Mesothelial cell of epicardium (in vitro differentiated cells): Measurements from ENCODE around the gene ME3. TPM values are rescaled to one million over a fixed set of nuclear protein-coding genes. Genes with fewer than 3 reads are reported as not detected.
"Not testable (repeated sequence)": the region's sequence is repeated elsewhere in the genome, so short reads cannot be mapped to it uniquely, and the experiment has no call there.

ENCODE experiments used
- DNase-seq, 2 experiments: peaks; one replicate each; pipeline ENCODE4 v3.0.0; 2021; ENCODE audit warnings: low spot score in 2 of 2; ENCODE audit not compliant: unreplicated experiment in 2 of 2
- H3K27ac Mint-ChIP-seq: 2 replicates; pipeline ENCODE4 v1.8.0; 2021; ENCODE audit warnings: mixed read lengths
- H3K27me3 Mint-ChIP-seq: 2 replicates; pipeline ENCODE4 v1.8.0; 2021; ENCODE audit warnings: low read depth, mixed read lengths
- H3K36me3 Mint-ChIP-seq: 2 replicates; pipeline ENCODE4 v1.8.0; 2021; ENCODE audit warnings: mixed read lengths
- H3K4me1 Mint-ChIP-seq: 2 replicates; pipeline ENCODE4 v1.8.0; 2021; ENCODE audit warnings: mixed read lengths
- H3K4me3 Mint-ChIP-seq: 2 replicates; pipeline ENCODE4 v1.8.0; 2021; ENCODE audit warnings: mild to moderate bottlenecking, moderate library complexity, mixed read lengths
- H3K9me3 Mint-ChIP-seq: 2 replicates; pipeline ENCODE4 v1.8.0; 2021; ENCODE audit warnings: mixed read lengths
- CTCF ChIP-seq: fragments of 200-600 bp; sonication (generic); IDR thresholded peaks from one replicate; pipeline ENCODE4 v1.5.0; 2021; ENCODE audit warnings: antibody characterized with exemption; ENCODE audit not compliant: unreplicated experiment
- total RNA-seq: library from RNA; stranded (reverse); gene quantifications from 3 replicates; pipeline ENCODE4 v1.2.1, GENCODE V29; 2021

ME3 gene
- total RNA-seq, 1 donor from 2014 or later, result 11.8 TPM

GRCh38 chr11:86418513-86418912 is 253.9 kb downstream of the ME3 start:
- Mint-ChIP-seq H3K36me3 (no peaks in the 10 kb centered on the region), H3K9me3 (no peaks in the 10 kb centered on the region), H3K27me3 (no peaks in the 10 kb centered on the region), H3K4me1 (peaks cover 16% of the 10 kb centered on the region), H3K4me3 (no peak overlapping the region), H3K27ac (no peak overlapping the region)
- TF ChIP-seq CTCF, result no peak
- DNase-seq, result no peak

GRCh38 chr11:86418106-86418505 is 254.3 kb downstream of the ME3 start:
- Mint-ChIP-seq H3K27me3 (no peaks in the 10 kb centered on the region), H3K4me1 (peaks cover 12% of the 10 kb centered on the region), H3K4me3 (no peak overlapping the region), H3K36me3 (no peaks in the 10 kb centered on the region), H3K27ac (no peak overlapping the region), H3K9me3 (no peaks in the 10 kb centered on the region)
- no peak for DNase-seq
- no peak for TF ChIP-seq CTCF

GRCh38 chr11:86416951-86417350 is 255.5 kb downstream of the ME3 start:
- H3K4me1 Mint-ChIP-seq, H3K27me3 Mint-ChIP-seq, DNase-seq: not testable (repeated sequence)

GRCh38 chr11:86416494-86416893 is 255.9 kb downstream of the ME3 start:
- no peak for TF ChIP-seq CTCF
- no peaks in the 10 kb centered on the region for H3K36me3 Mint-ChIP-seq

More at GRCh38 chr11:86416951-86417350, 255.5 kb downstream of the ME3 start:
- not testable (repeated sequence) for H3K36me3 Mint-ChIP-seq, H3K9me3 Mint-ChIP-seq, H3K4me3 Mint-ChIP-seq, H3K27ac Mint-ChIP-seq

GRCh38 chr11:86415026-86415425 is 257.4 kb downstream of the ME3 start:
- H3K4me3 Mint-ChIP-seq, result no peak overlapping the region
- H3K27me3 Mint-ChIP-seq, result no peaks in the 10 kb centered on the region
- H3K36me3 Mint-ChIP-seq, result no peaks in the 10 kb centered on the region
- no peak for DNase-seq
- no peaks in the 10 kb centered on the region for H3K9me3 Mint-ChIP-seq
- no peak for TF ChIP-seq CTCF
- H3K4me1 Mint-ChIP-seq, result no peaks in the 10 kb centered on the region
- H3K27ac Mint-ChIP-seq, result no peak overlapping the region

More at GRCh38 chr11:86416494-86416893, 255.9 kb downstream of the ME3 start:
- no peaks in the 10 kb centered on the region for H3K27me3 Mint-ChIP-seq
- no peaks in the 10 kb centered on the region for H3K9me3 Mint-ChIP-seq
- no peak overlapping the region for H3K4me3 Mint-ChIP-seq
- no peaks in the 10 kb centered on the region for H3K4me1 Mint-ChIP-seq
- H3K27ac Mint-ChIP-seq, result no peak overlapping the region
- no peak for DNase-seq

- no peak for TF ChIP-seq CTCF
- DNase-seq, result no peak
- Mint-ChIP-seq H3K4me1 (no peaks in the 10 kb centered on the region), H3K27me3 (no peaks in the 10 kb centered on the region), H3K4me3 (no peak overlapping the region), H3K27ac (no peak overlapping the region), H3K36me3 (no peaks in the 10 kb centered on the region), H3K9me3 (no peaks in the 10 kb centered on the region)
Measured at GRCh38 chr11:86414032-86414431, 258.4 kb downstream of the ME3 start.
